ENCODE results near the gene CCL22. TPM values are rescaled to one million over a fixed set of nuclear protein-coding genes. Genes with fewer than 3 reads are reported as not detected.

The CCL22 gene
- total RNA-seq, 1 experiment from 2014 or later: 0.66 TPM

DNA sequence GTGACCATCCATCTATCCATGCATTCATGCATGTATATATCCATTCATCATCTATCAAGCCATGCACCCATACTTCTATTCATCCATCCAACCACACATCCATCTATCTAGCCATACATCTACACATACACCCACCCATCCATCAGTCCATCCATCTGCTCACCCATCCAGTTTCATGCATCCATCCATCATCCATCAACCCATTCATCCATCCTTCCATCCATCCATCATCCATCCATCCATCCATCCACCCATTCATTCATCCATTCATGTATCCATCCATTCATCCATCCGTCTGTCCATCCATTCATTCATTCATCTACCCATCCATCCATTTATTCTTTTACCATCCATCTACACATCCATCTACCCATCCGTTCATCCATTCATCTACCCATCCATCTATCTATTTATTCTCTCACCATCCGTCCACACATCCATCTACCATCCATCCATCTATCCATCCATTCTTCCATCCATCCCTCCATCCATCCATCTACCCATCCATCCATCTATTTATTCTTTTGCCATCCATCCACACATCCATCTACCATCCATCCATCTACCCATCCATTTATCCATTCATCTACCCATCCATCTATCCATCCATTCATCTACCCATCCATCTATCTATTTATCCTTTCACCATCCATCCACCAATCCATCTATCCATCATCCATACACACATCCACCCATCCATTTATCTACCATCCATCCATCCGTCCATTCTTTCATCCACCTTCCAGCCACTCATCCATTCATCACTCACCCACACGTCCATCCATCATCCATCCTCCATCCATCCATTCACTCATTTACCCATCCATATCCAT, 49.2 kb downstream of the CCL22 start:
- ChIA-PET RAD21 (ENCODE audit: low non-redundant PET in 1 of 2, low total read pairs in 2 of 2, uncharacterized antibody in 2 of 2, unreplicated experiment in 2 of 2) (no interaction called here), POLR2A (no interaction called here), CTCF (interaction anchor here (1.2 kb wide), 1 partner anchor 9 kb away, joined by 3 read pairs; no protein-coding TSS in a partner anchor)
- Histone ChIP-seq H3K4me1 (ENCODE audit: control insufficient read depth in 1 of 2, insufficient read depth in 2 of 2, low read length in 2 of 2) (no peaks in the 10 kb centered on the region), H2AFZ (ENCODE audit: low read depth, low read length, poor library complexity, severe bottlenecking) (no peak overlapping the region), H3K4me2 (ENCODE audit: low read length) (no peak overlapping the region), H3K9me3 (ENCODE audit: control insufficient read depth in 1 of 2, insufficient read depth in 1 of 2, low read depth in 1 of 2, low read length in 2 of 2) (no peaks in the 10 kb centered on the region), H3K9me2 (ENCODE audit: insufficient read depth) (no peaks in the 10 kb centered on the region), H3K36me3 (ENCODE audit: control insufficient read depth in 1 of 2, insufficient read depth in 2 of 2, low read length in 2 of 2) (no peaks in the 10 kb centered on the region), H4K20me1 (ENCODE audit: insufficient read depth) (no peaks in the 10 kb centered on the region), H3K79me2 (ENCODE audit: insufficient read depth, low read length) (no peaks in the 10 kb centered on the region), H3K4me3 (replicated peaks in 1 of 2; ENCODE audit: low read depth in 1 of 2, low read length in 2 of 2) (no peak overlapping the region), H3K9ac (ENCODE audit: low read length) (no peak overlapping the region), H3K27ac (ENCODE audit: low read depth, low read length) (no peak overlapping the region), H3K27me3 (ENCODE audit: insufficient read depth, low read length) (peaks cover 13% of the 10 kb centered on the region; the same call in 1 of the 2 replicates)
- intact Hi-C loops (cut with micrococcal nuclease): no loop called here
- TF ChIP-seq EZH2 (IDR thresholded peaks at IDR 0.05) (no peak), JUND (IDR thresholded peaks at IDR 0.05) (no peak)
- BruUV-seq (replicated peaks): no TSS peak
- DNase-seq (ENCODE audit: low read depth, low spot score) (no peak), ATAC-seq (no peak)

DNA sequence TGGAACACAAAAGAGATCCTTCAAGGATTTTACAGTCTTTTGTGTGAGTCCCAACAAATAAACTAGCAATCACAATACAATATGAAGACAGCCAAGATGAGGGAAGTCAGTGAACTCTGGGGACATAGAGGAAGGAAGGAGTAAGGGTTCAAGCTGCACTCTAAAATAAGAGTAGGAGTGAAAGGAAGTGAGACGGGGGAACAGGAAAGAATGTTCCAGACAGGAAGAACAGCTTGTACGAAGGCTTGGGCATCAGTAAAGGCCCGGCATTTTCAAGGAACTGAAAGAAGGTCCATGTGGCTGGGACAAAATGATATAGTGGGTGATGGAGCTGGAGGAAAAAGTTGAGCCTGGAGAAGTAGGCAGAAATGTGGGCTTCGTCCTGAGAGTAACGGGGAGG, 50.5 kb downstream of the CCL22 start:
- BruUV-seq (replicated peaks): no TSS peak
- CTCF ChIA-PET: interaction anchor here (1.3 kb wide), 1 partner anchor 10 kb away, joined by 5 read pairs; no protein-coding TSS in a partner anchor
- no peak overlapping the region for H3K4me2 ChIP-seq (ENCODE audit: low read length)
- no peaks in the 10 kb centered on the region for H3K9me3 ChIP-seq (ENCODE audit: control insufficient read depth in 1 of 2, insufficient read depth in 1 of 2, low read depth in 1 of 2, low read length in 2 of 2)
- H4K20me1 ChIP-seq (ENCODE audit: insufficient read depth): no peaks in the 10 kb centered on the region
- H3K36me3 ChIP-seq (ENCODE audit: control insufficient read depth in 1 of 2, insufficient read depth in 2 of 2, low read length in 2 of 2): no peaks in the 10 kb centered on the region
- H3K4me1 ChIP-seq (ENCODE audit: control insufficient read depth in 1 of 2, insufficient read depth in 2 of 2, low read length in 2 of 2): no peaks in the 10 kb centered on the region
- RAD21 ChIA-PET (ENCODE audit: low non-redundant PET in 1 of 2, low total read pairs in 2 of 2, uncharacterized antibody in 2 of 2, unreplicated experiment in 2 of 2): no interaction called here
- no peaks in the 10 kb centered on the region for H3K79me2 ChIP-seq (ENCODE audit: insufficient read depth, low read length)
- no peak for ATAC-seq
- no peak for TF ChIP-seq EZH2phosphoT487 (IDR thresholded peaks at IDR 0.05; ENCODE audit: borderline replicate concordance)
- no peak for TF ChIP-seq RAD21 (IDR thresholded peaks at IDR 0.05; ENCODE audit: low read depth)
- TF ChIP-seq TCF7L2 (IDR thresholded peaks at IDR 0.05; ENCODE audit: borderline replicate concordance, extremely low read depth, insufficient read depth, insufficient read length): no peak
- no peak for TF ChIP-seq ELF1 (IDR thresholded peaks at IDR 0.05; ENCODE audit: borderline replicate concordance, low read depth)
- TF ChIP-seq SP1 (IDR thresholded peaks at IDR 0.05; ENCODE audit: low read depth): no peak
- TF ChIP-seq, protein P1, sequence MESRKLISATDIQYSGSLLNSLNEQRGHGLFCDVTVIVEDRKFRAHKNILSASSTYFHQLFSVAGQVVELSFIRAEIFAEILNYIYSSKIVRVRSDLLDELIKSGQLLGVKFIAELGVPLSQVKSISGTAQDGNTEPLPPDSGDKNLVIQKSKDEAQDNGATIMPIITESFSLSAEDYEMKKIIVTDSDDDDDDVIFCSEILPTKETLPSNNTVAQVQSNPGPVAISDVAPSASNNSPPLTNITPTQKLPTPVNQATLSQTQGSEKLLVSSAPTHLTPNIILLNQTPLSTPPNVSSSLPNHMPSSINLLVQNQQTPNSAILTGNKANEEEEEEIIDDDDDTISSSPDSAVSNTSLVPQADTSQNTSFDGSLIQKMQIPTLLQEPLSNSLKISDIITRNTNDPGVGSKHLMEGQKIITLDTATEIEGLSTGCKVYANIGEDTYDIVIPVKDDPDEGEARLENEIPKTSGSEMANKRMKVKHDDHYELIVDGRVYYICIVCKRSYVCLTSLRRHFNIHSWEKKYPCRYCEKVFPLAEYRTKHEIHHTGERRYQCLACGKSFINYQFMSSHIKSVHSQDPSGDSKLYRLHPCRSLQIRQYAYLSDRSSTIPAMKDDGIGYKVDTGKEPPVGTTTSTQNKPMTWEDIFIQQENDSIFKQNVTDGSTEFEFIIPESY (IDR thresholded peaks at IDR 0.05; ENCODE audit: extremely low read depth, insufficient replicate concordance, low read length): no peak
- TF ChIP-seq FOSL1 (IDR thresholded peaks at IDR 0.05; ENCODE audit: low read depth): no peak
- TF ChIP-seq SRF (IDR thresholded peaks at IDR 0.05; ENCODE audit: low read depth): no peak
- no peak for TF ChIP-seq POLR2A (IDR thresholded peaks at IDR 0.05; ENCODE audit: borderline replicate concordance, extremely low read depth, insufficient read depth, insufficient read length)
- TF ChIP-seq CEBPB (IDR thresholded peaks at IDR 0.05; ENCODE audit: low read depth): no peak
- TF ChIP-seq, protein P2, sequence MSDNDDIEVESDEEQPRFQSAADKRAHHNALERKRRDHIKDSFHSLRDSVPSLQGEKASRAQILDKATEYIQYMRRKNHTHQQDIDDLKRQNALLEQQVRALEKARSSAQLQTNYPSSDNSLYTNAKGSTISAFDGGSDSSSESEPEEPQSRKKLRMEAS (IDR thresholded peaks at IDR 0.05): no peak
- no peak for TF ChIP-seq ZNF274 (IDR thresholded peaks at IDR 0.05; ENCODE audit: low read depth, low read length)
- no peak for TF ChIP-seq YY1 (IDR thresholded peaks at IDR 0.05; ENCODE audit: extremely low read depth, insufficient replicate concordance, low read depth, low read length)
- TF ChIP-seq EGR1 (IDR thresholded peaks at IDR 0.05; ENCODE audit: low read depth): no peak
- TF ChIP-seq JUND (IDR thresholded peaks at IDR 0.05): no peak
- TF ChIP-seq, protein P3, sequence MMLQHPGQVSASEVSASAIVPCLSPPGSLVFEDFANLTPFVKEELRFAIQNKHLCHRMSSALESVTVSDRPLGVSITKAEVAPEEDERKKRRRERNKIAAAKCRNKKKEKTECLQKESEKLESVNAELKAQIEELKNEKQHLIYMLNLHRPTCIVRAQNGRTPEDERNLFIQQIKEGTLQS (IDR thresholded peaks at IDR 0.05): no peak
- intact Hi-C loops (cut with micrococcal nuclease): no loop called here
- no peak overlapping the region for H3K9ac ChIP-seq (ENCODE audit: low read length)
- no peaks in the 10 kb centered on the region for H3K9me2 ChIP-seq (ENCODE audit: insufficient read depth)
- no peak overlapping the region for H3K27ac ChIP-seq (ENCODE audit: low read depth, low read length)
- POLR2A ChIA-PET: no interaction called here
- H3K4me3 ChIP-seq (replicated peaks in 1 of 2; ENCODE audit: low read depth in 1 of 2, low read length in 2 of 2): no peak overlapping the region
- H3K27me3 ChIP-seq (ENCODE audit: insufficient read depth, low read length): peaks cover 11% of the 10 kb centered on the region; the same call in 1 of the 2 replicates
- DNase-seq (ENCODE audit: low read depth, low spot score): no peak
- H2AFZ ChIP-seq (ENCODE audit: low read depth, low read length, poor library complexity, severe bottlenecking): no peak overlapping the region
